ENCODE measurements around the gene HSPG2.
"Not testable (repeated sequence)": the region's sequence is repeated elsewhere in the genome, so short reads cannot be mapped to it uniquely, and the experiment has no call there.

HSPG2 gene

DNA sequence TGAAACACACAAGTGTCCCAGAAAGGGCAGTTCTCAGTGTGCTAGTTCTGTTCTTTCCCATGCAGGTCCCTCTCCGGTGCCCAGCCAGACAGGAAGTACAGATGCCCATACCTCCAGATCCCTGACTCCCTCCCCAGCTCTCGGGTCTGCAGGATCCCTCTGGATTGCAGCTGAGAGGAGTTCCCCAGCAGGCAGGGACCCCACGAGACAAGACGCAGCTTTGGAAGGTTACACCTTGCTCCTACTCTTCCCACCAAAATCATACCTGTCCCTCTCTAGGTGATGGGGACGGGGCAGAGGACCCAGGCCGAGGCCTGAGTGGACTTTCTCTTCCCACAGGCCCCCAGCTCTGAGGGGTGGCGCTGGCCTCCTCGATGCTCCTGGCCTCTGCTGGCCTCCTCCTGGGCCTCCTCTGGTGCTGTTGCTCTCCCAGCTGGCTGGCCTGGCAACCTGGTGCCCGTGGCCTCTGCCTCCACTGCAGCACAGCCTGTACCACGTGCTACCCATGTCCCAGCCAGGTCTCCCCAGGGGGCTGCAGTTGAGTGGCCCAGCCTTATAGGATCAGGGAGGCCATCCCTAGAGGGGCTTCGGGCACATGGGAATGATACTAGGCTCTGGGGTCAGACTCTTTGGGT lies 115.6 kb downstream of the HSPG2 start:
- no peak for DNase-seq

DNA sequence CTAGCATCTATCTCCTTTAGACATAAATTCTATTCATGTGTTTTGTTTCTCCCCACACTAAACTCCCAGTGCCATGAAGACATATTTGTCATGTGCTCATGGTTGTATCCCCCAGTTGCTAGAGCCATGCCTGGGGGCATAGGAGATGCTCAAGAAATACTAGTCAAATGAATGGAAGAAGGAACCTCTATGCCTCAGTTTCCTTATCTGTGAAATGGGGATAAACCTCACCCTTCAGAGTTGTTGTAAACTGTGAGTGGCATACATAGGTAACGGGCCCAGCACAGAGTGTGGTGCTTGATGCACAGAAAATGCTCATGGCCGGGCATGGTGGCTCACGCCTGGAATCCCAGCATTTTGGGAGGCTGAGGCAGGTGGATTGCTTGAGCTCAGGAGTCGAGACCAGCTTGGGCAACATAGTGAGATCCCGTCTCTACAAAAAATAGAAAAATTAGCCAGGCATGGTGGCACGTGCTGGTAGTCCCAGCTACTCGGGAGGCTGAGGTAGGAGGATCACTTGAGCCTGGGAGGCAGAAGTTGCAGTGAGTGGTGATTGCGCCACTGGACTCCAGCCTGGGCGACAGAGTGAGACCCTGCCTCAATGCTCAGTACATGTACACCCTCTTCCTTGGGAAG lies 116.4 kb downstream of the HSPG2 start:
- DNase-seq: no peak

DNA sequence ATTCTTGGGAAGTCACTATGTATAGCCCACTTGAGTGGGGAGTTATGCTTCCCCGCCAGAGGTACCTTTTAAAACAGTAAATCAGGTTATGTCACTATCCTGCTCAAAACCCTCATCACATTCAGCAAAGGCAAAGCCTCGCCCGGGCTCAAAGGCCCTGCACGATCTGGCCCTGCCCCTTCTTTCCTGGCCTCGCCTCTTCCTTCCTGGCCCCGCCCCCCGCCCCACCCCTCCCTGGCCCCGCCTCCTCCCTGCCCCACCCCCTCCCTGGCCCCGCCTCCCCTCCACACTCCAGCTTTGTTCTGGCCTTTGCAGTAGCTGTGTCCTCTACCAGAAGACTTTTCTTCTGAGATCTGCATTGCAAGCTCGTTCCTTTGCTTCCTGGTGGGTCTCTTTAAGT lies 118.5 kb downstream of the HSPG2 start:
- DNase-seq: no peak

DNA sequence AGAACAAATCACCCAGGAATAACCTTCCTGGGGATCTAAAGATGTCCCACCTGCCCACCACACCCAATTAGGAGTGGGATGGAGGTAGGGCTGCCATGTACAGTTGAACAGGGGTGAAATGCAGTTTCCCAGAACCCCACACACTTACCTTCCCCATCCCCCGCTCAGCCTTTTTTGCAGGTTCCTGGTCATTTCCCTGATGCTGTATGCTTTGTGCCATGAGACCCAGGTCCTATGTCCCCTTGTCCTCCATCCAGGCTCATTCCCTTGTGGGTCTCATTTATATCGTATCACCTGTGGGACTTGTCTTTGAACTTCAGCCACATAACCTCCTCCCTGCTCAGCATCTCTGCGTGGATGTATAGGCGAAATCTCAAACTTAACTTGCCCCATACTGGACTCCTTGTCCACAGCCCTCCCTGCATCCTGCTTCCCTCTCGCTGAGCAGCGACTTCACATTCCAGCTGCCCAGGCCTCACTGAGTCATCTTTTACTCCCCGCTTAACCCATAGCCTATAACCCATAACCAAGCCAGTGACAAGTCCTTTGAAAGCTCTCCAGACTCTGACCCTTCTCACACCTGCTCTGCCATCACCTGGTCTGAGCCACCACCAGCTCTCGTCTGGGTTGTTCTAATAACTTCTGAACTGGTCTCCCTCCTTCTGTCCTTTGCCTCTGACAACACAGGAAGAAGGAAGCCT lies 120.4 kb downstream of the HSPG2 start:
- DNase-seq: no peak

DNA sequence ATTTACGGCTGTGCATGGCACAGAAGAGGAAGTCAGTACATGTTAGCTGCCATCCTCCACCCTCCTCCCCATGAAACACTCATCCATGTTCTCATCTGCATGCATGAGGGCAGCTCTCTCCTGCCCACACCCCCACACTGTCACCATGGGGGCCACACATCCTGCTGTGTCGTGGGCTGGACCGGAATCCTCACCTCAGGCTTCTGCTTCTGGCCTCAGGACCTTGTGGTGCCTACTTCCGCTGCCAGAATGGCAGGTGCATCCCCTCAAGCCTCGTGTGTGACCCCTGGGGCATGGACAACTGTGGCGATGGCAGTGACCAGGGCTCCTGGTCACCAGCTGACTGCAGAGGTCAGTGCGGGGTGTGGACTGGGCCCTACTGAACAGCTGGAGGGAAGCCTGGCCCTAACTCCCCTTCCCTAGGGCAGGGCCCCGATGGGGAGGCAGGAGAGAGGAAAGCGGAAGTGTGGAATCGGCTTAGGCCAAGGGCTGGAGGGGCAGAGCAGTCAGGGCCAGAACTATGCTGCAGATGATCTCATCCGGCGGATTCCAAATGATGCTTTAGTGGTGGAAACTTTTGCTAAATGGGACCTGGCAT lies 121.3 kb downstream of the HSPG2 start:
- DNase-seq: no peak

DNA sequence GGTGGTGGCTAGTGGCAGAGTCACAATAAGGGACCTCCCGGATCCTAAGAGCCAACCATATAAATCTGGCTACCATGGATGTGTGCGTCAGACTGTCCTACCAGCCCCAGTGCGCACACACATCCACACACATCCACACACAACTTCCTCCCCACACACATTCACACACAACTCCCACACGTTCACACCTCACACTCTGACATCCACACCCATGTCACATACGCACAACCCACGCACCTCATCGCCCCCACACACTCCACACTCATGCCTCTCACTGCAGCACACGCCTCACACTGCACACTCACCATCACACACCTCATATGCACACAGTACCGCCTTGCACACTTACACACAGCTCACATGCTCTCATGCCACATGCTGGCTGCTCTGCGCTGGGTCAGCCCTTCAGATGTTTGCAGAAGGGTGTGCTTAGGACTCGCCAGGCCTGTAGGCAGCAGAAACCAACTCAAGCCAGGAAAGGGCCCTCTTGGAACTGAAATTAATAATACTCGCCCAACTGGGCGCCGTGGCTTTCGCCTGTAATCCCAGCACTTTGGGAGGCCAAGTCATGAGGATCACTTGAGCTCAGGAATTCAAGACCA lies 122.0 kb downstream of the HSPG2 start:
- no peak for DNase-seq

DNA sequence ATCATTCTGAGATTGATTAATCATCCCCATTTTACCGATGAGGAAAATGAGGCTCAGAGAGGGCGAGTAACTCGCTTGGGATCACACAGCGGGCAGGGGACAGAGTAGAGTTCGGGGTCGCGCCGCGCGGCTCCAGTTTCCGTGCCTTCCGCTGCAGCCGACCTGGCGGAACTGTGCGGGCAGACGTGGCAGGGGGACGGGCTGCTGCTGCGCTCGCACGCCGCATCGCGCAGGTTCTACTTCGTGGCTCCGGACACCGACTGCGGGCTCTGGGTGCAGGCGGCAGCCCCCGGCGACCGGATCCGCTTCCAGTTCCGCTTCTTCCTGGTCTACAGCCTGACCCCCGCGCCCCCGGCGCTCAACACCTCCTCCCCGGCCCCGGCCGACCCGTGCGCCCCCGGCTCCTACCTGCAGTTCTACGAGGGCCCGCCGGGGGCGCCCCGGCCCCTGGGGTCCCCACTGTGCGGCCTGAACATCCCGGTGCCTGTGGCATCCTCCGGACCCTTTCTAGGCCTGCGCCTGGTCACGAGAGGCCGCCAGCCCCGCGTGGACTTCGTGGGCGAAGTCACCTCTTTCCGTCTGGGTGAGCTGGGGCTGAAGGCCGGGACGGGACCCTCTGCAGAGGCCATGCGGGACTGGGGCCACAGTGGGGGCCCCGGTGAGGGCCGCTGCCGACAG lies 122.7 kb downstream of the HSPG2 start:
- no peak for DNase-seq

DNA sequence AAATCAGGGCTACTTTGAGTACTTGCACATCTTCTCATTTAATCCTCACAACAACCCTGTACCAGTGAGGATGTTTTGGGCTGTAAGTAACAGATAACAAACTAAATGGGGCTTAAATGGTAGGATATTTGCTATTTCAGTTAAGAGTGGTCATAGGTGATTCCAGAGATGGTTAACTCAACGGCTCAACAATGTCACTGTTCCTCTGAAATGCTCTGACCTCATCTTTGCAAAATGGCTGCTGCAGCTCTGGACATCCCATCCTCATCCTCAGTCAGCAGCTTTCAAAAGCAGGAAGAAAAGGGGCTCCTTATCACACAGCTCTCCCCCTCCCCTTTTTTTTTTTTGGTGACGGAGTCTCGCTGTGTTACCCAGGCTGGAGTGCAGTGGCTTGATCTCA lies 123.6 kb downstream of the HSPG2 start:
- no peak for DNase-seq

DNA sequence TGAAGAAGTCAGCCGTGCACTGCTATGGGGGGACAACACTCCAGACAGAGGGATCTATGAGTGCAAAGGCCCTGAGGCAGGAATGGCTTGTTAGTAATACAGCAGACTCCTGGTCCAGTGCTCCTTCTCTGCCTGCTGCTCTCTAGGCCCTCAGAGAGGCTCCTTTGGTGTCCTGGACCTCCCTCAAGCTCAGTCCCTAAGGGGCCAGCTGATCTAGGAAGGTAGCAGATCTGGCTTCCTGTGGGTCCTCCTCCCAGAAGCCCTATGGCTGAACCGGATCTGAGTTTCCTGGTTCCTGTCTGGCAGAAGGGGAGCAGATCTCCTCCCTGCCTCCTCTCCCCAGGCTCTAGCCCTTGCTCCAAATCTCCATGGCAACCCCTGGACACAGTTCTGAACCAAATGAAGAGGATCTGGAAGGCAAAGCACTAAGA lies 125.2 kb downstream of the HSPG2 start, which contains the start of gene LDLRAD2:
Gene LDLRAD2, plus strand, starts transcription at position 391 of the 431 bp plus-strand sequence. CDS start 187 bp downstream, outside the sequence.
- DNase-seq: no peak

DNA sequence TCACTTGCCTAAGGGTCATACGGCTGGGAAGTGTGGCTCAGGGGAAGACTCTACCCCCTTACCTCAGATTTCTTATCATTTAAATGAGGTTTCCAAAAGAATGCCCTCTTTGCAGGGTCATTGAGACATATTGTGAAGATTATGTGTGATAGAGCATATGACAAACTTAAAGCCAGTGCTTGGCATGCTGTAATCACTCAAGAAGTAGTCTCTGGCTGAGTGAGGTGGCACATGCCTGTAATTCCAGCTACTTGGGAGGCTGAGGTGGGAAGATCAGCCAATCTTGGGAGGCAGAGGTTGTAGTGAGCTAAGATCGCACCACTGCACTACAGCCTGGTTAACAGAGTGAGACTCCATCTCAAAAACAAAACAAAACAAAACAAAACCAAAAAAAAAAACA lies 132.6 kb downstream of the HSPG2 start:
- no peak for DNase-seq

DNA sequence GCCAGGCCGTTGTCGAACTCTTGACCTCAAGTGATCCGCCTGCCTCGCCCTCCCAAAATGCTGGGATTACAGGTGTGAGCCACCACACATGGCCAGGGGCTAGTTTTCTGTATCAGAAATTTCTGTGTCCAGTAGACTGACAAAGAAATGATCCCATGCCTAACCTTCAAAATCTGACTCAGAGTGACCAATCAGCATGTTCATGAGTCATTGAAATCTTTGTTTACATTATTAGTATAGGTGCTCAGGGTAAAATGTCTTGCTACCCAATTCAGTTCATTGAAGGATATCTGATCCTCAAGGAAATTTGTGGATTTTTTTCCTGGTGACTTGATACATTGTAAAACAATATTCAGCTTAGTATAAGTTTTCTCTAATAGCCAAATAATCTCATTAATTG lies 136.0 kb downstream of the HSPG2 start:
- no peak for DNase-seq

DNA sequence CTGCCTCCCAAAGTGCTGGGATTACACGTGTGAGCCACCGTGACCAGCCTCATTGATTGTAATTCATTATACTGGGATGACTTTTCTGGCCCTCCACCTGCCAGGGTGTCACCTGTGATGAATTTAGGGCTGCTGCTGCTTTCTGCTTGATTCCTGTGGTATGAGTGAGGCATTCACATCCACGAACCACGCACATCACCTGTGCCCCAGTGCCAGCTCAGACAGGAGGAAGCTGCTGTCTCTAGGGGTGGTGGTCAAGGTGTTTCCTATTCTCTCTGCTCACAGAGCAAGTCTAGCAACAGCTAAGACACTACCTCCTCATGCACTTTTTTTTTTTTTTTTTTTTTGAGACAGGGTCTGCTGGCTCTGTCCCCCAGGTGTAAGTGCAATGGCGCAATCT lies 137.4 kb downstream of the HSPG2 start:
- DNase-seq: no peak

DNA sequence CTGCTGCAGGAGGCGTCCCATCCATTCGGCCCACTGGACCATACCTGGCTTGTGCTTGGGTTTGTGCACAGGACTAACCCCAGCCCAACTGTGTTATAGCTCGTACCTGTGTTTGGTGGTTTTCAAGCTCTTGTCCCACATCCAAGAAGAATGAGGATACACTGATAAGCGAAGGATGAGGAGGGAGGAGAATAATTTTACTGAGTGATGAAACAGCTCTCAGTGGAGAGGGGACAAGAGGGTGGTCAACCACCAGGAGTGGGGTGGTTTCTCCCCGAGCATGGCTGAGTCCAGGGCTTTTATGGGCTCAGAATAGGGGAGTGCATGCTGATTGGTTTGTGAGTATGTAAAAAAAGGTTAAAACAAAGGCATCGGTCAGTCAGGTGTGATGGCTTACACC lies 142.0 kb downstream of the HSPG2 start:
- DNase-seq: no peak

DNA sequence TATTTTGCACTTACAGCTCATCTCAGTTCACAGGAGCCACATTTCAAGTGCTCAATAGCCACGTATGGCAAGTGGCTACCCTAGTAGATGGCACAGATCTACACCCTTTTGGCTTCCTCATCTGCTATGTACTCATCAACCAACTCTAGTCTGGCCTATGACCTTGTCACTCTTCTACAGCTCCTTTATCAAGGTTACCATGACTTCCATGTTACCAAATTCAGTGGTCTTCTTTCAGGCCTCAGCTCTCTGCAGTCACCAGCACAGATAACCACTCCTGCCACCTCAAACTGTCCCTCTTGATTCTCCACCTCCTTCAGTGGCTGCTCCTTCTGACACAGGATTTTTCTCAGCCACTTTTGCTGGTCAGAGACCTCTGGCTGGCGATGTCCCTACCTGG lies 142.5 kb downstream of the HSPG2 start:
- DNase-seq: no peak

DNA sequence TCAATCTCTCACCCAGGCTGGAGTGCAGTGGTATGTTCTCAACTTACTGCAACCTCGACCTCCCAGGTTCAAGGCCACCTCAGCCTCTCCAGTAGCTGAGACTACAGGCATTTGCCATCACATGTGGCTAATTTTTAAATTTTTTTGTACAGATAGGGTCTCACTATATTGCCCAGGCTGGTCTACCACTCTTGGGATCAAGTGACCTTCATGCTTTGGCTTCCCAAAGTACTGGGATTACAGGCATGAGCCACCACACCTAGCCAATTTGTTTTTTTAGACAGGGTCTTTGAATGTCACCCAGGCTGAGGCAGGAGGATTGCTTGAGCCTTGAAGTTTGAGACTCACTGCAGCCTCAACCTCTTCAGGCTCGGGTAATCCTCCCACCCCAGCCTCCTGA lies 144.0 kb downstream of the HSPG2 start:
- no peak for DNase-seq

DNA sequence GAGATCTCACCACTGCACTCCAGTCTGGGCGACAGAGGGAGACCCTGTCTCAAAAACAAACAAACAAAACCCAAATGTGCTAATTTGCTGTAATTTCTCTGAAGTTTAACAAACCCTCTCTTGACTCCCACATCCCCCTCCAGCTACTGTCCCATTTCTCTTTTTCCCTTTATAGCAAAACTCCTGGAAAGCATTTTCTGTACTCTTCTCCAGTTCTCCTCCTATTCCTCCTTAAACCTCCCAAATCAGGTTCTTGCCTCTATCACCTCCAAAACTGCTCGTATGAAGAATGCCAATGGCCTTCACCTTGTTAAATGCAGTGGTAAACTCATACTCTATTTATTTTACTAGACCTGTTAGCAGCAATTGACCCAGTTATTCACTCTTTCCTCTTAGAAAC lies 150.5 kb downstream of the HSPG2 start:
- DNase-seq: no peak

DNA sequence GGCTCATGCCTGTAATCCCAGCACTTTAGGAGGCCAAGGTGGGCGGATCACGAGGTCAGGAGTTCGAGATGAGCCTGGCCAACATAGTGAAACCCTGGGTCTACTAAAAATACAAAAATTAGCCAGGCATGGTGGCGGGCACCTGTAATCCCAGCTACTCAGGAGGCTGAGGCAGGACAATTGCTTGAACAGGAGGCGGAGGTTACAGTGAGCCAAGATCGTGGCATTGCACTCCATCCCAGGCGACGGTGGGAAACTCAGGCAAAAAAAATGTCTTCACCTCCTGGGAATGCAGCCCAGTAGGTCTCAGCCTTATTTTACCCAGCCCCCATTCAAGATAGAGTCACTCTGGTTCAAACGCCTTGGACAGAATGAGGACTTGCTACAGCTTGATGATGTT lies 151.3 kb downstream of the HSPG2 start:
- not testable (repeated sequence) for DNase-seq

DNA sequence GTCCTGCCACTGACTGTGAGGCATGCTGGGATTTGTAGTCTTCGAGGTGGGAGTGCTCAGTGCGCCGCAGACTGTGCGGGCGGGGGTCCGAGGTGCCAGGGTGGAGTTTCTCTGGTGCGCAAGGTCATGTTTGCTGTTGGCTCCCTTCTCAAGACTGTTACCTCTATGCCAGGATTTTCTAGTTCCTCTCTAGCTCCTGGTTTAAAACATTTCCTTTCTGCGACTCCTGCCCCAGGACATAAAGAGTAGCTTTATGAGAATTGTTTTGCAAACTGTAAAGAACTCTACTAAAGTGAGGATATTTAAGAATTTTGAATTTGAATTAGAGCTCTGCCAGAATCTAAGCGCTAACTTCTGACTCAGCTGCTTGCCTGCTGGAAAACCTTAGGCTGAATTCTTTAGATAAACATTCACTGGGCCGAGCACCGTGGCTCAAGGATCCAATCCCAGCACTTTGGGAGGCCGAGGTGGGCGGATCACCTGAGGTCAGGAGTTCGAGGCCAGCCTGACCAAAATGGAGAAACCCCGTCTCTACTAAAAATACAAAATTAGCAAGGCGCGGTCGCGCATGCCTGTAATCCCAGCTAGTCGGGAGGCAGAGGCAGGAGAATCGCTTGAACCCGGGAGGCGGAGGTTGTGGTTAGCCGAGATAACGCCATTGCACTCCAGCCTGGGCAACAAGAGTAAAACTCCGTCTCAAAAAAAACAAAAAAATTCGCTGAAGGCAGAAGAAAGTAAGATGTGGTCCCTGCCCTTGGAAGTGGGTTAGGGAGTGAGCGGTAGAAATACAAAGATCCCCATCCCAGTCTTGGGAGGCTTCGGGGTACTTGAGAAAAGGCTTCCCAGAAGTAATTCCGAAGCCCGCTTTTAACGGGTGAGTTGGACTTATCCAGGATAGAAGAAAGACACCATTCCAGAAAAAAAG lies 153.2 kb downstream of the HSPG2 start:
- no peak for DNase-seq

DNA sequence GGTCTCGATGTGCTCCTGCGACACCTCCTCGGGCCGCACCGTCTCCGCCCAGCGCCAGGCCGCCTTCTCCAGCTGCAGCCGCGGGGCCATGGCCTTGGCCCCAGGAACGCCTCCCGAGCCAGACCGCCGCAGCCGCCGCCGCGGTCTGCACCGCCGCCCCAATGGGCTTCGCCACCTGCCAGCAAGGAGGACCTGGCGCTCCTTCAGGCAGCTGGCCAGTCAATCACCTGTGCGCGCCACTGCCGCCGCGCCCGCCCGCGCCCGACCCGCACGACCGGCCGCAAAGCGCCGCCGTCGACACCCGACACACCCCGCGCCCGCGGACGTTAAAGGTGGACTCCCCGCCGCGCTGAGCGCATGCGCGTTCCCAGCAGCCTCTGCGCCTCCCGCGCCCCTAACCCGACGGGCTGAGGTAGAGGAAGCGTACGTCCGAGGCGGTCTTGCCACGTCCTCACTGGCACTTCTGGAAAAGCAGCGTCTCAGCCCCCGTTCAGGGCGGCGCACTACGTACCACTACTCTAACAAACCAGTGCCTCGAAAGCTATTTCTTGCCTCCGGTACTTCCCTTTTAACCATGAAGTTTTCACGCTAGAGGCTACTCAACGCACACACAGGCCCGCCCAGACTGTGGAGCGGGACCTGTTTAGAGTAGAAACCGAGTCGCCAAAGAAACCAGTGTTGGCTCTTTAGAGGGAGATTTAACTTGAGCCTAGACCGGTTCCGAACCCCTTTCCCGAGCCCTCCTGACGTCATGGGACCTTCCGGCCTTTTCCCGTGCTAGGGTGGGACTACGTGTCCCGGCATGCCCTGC lies 154.0 kb downstream of the HSPG2 start, which contains the start of gene USP48:
Gene USP48, minus strand, starts transcription at position 282 of the 811 bp plus-strand sequence. Its CDS starts 192 bp downstream, at position 90.
- DNase-seq: peak; percentile 94 to 97

DNA sequence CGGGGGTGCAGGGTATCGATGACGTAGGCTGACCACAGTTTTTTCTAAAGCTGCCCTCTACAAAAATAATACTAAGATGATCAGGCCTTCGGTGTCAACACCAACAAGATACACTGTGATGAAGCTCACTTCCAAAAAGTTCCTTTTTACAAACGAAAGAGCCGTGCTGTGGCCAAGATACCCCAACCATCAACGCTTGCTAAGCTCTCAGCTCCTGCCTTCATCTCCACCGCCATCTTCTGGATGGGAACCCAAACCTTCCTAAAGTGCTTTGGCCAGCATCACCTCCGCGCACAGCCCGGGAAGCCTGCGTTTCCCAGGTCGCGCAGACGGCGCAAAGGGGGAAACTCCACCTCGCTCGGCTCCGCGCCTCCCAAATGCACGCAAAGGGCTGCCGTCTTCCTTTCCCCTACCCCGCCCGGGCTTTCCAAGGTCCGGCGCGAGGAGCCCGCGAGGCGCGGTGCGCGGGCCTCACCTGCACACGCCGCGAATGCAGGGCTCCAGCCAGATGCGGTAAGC lies 154.7 kb downstream of the HSPG2 start:
- DNase-seq: peak; percentile 2 to 51

Data from NCI-H1930 (cell line).